ENCODE measurements around the gene MYO7B.

MYO7B gene

DNA sequence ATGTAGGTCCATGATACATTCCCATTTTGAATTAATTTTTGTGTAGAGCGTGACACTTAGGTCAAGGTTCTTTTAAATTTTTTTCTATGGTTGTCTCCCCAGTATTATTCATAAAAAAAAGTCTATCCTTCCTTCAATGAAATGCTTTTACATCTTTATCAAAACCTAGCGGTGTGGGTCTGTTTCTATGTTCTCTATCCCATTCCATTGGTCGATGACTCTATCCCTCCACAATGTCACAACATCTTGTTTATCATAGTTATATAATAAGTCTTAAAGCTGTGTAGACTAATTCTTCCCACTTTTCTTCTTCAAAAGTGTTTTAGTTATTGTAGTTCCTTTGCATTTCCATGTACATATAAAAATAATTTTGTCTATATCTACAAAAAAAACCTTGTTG lies 63.2 kb downstream of the MYO7B start:
- no peak overlapping the region for H3K4me3 ChIP-seq (ENCODE audit: control insufficient read depth in 1 of 7, extremely low read depth in 1 of 7, insufficient read depth in 4 of 7, low read depth in 2 of 7, low read length in 6 of 7)
- ChIA-PET POLR2A (no interaction called here), CTCF (interaction anchor here (1.1 to 1.7 kb wide), 2 partner anchors 8 to 51 kb away, joined by 5 to 6 read pairs; no protein-coding TSS in a partner anchor)
- no peaks in the 10 kb centered on the region for H3K27me3 ChIP-seq (replicated peaks in 2 of 5; ENCODE audit: control insufficient read depth in 4 of 5, insufficient read depth in 5 of 5, low read length in 4 of 5)
- H3K27ac ChIP-seq (ENCODE audit: insufficient read depth in 1 of 2, low read depth in 1 of 2, low read length in 2 of 2, poor library complexity in 1 of 2, severe bottlenecking in 2 of 2): no peak overlapping the region
- peaks cover 0 to 5% (median 3%) of the 10 kb centered on the region in 5 experiments for H3K9me3 ChIP-seq (ENCODE audit: control extremely low read depth in 1 of 5, control insufficient read depth in 4 of 5, insufficient read depth in 2 of 5, low read depth in 1 of 5, low read length in 4 of 5)
- DNase-seq: no peak
- H3K4me1 ChIP-seq (ENCODE audit: control extremely low read depth in 1 of 4, control insufficient read depth in 4 of 4, insufficient read depth in 4 of 4, low read length in 3 of 4): no peaks in the 10 kb centered on the region
- no CpG with 5 or more reads among the region's 3 CpGs for WGBS (ENCODE audit: insufficient coverage)
- no peaks in the 10 kb centered on the region for H3K36me3 ChIP-seq (ENCODE audit: control insufficient read depth in 4 of 4, insufficient read depth in 4 of 4, low read length in 3 of 4)

DNA sequence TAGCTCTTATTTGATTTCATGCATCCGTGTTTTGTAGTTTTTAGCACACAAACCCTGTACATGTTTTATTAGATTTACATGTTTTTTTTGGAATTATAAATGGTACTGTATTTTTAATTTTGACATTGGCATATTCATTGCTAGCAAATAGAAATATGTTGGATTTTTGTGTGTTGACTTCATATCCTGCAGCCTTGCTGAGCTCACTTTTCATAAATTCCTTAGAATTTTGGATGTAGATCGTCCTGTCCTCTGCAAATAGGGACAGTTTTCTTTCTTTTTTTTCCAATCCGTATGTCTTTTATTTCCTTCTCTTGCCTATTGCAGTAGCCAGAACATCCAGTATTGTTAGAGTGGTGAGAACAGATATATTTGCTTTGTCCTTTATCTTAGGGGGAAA lies 63.7 kb downstream of the MYO7B start:
- WGBS (ENCODE audit: insufficient coverage): 100% methylated on average over 1 of the region's 3 CpGs
- Histone ChIP-seq H3K27ac (ENCODE audit: insufficient read depth in 1 of 2, low read depth in 1 of 2, low read length in 2 of 2, poor library complexity in 1 of 2, severe bottlenecking in 2 of 2) (no peak overlapping the region), H3K36me3 (ENCODE audit: control insufficient read depth in 4 of 4, insufficient read depth in 4 of 4, low read length in 3 of 4) (no peaks in the 10 kb centered on the region)

DNA sequence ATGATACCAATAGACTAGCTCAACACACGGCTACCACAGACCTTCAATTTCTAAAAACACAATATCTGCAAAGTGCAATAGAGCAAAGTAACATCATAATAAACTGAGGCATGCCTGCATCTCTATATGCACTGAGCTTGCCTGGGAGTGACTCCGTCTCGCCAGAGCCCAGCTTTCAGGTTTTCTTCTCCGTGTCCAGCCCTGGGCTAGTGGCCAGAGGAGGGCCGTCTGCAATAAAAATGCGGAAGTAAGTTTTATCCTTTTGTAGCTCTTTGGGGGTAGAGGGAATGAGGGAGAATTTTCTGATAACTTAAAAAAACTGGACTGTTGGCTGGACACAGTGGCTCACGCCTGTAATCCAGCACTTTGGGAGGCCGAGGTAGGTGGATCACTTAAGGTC lies 69.5 kb downstream of the MYO7B start:
- H3K4me3 ChIP-seq (ENCODE audit: control insufficient read depth in 1 of 7, extremely low read depth in 1 of 7, insufficient read depth in 4 of 7, low read depth in 2 of 7, low read length in 6 of 7): no peak overlapping the region
- WGBS (ENCODE audit: insufficient coverage): 94% methylated on average over 6 of the region's 8 CpGs
- ChIA-PET CTCF (interaction anchor here (0.9 kb wide), 1 partner anchor 10 kb away, joined by 3 read pairs; no protein-coding TSS in a partner anchor), POLR2A (no interaction called here)
- H3K4me1 ChIP-seq (ENCODE audit: control extremely low read depth in 1 of 4, control insufficient read depth in 4 of 4, insufficient read depth in 4 of 4, low read length in 3 of 4): peaks cover 0 to 7% (median 4%) of the 10 kb centered on the region in 4 experiments
- H3K36me3 ChIP-seq (ENCODE audit: control insufficient read depth in 4 of 4, insufficient read depth in 4 of 4, low read length in 3 of 4): no peaks in the 10 kb centered on the region
- no peak for DNase-seq
- H3K27me3 ChIP-seq (replicated peaks in 2 of 5; ENCODE audit: control insufficient read depth in 4 of 5, insufficient read depth in 5 of 5, low read length in 4 of 5): no peaks in the 10 kb centered on the region
- peaks cover 0 to 5% (median 3%) of the 10 kb centered on the region in 5 experiments for H3K9me3 ChIP-seq (ENCODE audit: control extremely low read depth in 1 of 5, control insufficient read depth in 4 of 5, insufficient read depth in 2 of 5, low read depth in 1 of 5, low read length in 4 of 5)
- H3K27ac ChIP-seq (ENCODE audit: insufficient read depth in 1 of 2, low read depth in 1 of 2, low read length in 2 of 2, poor library complexity in 1 of 2, severe bottlenecking in 2 of 2): no peak overlapping the region

More for the DNA sequence above, 63.7 kb downstream of the MYO7B start:
- POLR2A ChIA-PET: no interaction called here
- H3K4me3 ChIP-seq (ENCODE audit: control insufficient read depth in 1 of 7, extremely low read depth in 1 of 7, insufficient read depth in 4 of 7, low read depth in 2 of 7, low read length in 6 of 7): no peak overlapping the region
- peaks cover 0 to 5% (median 3%) of the 10 kb centered on the region in 5 experiments for H3K9me3 ChIP-seq (ENCODE audit: control extremely low read depth in 1 of 5, control insufficient read depth in 4 of 5, insufficient read depth in 2 of 5, low read depth in 1 of 5, low read length in 4 of 5)
- H3K4me1 ChIP-seq (ENCODE audit: control extremely low read depth in 1 of 4, control insufficient read depth in 4 of 4, insufficient read depth in 4 of 4, low read length in 3 of 4): no peaks in the 10 kb centered on the region
- CTCF ChIA-PET: interaction anchor here (1.1 to 1.7 kb wide), 2 partner anchors 8 to 51 kb away, joined by 5 to 6 read pairs; no protein-coding TSS in a partner anchor
- H3K27me3 ChIP-seq (replicated peaks in 2 of 5; ENCODE audit: control insufficient read depth in 4 of 5, insufficient read depth in 5 of 5, low read length in 4 of 5): no peaks in the 10 kb centered on the region
- no peak for DNase-seq

DNA sequence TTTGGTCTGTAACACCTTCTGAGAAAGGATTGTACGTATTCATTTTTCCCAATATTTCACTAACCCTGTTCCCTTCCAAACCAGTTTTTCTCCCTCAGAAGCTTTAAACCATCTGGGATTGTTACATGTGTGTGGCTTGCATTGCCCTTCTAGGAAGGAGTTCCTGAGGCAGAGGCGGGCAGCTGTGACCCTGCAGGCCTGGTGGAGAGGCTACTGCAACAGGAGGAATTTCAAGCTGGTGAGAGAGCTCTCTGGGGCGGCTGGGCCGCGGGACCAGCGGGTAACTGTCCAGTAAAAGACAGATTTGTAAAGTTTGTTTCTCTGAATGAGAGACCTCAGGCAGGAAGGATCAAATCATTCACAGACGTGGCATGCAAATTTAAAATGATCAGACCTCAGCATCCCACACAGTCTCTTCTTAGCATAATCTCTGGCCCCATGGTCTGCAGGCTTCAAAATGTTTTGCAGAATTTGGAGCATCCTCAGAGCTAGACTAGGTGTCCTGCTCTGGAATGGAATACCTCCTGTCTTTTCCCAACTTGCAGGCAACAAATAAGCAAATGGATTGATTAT lies 70.3 kb downstream of the MYO7B start:
- Histone ChIP-seq H3K27ac (ENCODE audit: insufficient read depth in 1 of 2, low read depth in 1 of 2, low read length in 2 of 2, poor library complexity in 1 of 2, severe bottlenecking in 2 of 2) (no peak overlapping the region), H3K27me3 (replicated peaks in 2 of 5; ENCODE audit: control insufficient read depth in 4 of 5, insufficient read depth in 5 of 5, low read length in 4 of 5) (no peaks in the 10 kb centered on the region), H3K4me1 (ENCODE audit: control extremely low read depth in 1 of 4, control insufficient read depth in 4 of 4, insufficient read depth in 4 of 4, low read length in 3 of 4) (peaks cover 0 to 7% (median 4%) of the 10 kb centered on the region in 4 experiments), H3K9me3 (ENCODE audit: control extremely low read depth in 1 of 5, control insufficient read depth in 4 of 5, insufficient read depth in 2 of 5, low read depth in 1 of 5, low read length in 4 of 5) (peaks cover 0 to 6% (median 4%) of the 10 kb centered on the region in 5 experiments), H3K4me3 (ENCODE audit: control insufficient read depth in 1 of 7, extremely low read depth in 1 of 7, insufficient read depth in 4 of 7, low read depth in 2 of 7, low read length in 6 of 7) (no peak overlapping the region), H3K36me3 (ENCODE audit: control insufficient read depth in 4 of 4, insufficient read depth in 4 of 4, low read length in 3 of 4) (no peaks in the 10 kb centered on the region)
- POLR2A ChIA-PET: no interaction called here
- CTCF ChIA-PET: interaction anchor here (0.9 kb wide), 1 partner anchor 10 kb away, joined by 3 read pairs; no protein-coding TSS in a partner anchor
- DNase-seq: no peak
- 89% methylated on average over 5 of the region's 7 CpGs for WGBS (ENCODE audit: insufficient coverage)

DNA sequence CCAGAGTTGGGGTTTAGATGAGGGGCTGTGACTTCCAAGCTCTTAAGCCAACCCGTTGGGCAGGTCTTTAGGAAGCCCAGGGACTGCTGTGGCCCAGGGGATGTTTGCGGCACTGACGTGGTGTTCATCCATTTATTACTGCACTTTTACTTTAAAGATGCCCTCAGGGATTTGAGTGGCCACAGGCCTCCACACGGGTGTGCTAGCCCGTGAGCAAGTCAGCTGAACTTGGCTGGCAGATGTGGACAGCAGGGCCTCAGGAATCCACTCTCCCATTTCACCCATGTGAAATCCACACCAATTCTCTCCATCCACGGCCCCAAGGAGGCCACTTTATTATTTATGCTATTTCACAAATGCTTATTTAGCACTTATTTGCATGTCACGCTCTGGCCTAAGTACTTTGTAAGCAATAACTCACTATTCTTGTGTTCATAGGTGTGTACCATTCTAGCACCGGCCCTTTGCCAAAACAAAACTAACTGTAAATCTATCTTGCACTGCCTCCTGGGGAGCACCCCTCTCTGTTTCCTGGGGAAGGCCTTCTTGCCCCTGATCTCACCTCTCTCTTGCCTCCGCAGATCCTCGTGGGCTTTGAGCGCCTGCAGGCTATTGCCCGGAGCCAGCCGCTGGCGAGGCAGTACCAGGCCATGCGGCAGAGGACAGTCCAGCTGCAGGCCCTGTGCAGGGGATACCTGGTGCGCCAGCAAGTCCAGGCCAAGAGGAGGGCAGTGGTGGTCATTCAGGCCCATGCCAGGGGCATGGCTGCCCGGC lies 71.3 kb downstream of the MYO7B start:
- Histone ChIP-seq H3K9me3 (ENCODE audit: control extremely low read depth in 1 of 5, control insufficient read depth in 4 of 5, insufficient read depth in 2 of 5, low read depth in 1 of 5, low read length in 4 of 5) (peaks cover 1 to 13% (median 8%) of the 10 kb centered on the region in 5 experiments), H3K4me1 (ENCODE audit: control extremely low read depth in 1 of 4, control insufficient read depth in 4 of 4, insufficient read depth in 4 of 4, low read length in 3 of 4) (peaks cover 0 to 7% (median 4%) of the 10 kb centered on the region in 4 experiments), H3K4me3 (ENCODE audit: control insufficient read depth in 1 of 7, extremely low read depth in 1 of 7, insufficient read depth in 4 of 7, low read depth in 2 of 7, low read length in 6 of 7) (no peak overlapping the region), H3K27ac (ENCODE audit: insufficient read depth in 1 of 2, low read depth in 1 of 2, low read length in 2 of 2, poor library complexity in 1 of 2, severe bottlenecking in 2 of 2) (no peak overlapping the region), H3K27me3 (replicated peaks in 2 of 5; ENCODE audit: control insufficient read depth in 4 of 5, insufficient read depth in 5 of 5, low read length in 4 of 5) (no peaks in the 10 kb centered on the region), H3K36me3 (ENCODE audit: control insufficient read depth in 4 of 4, insufficient read depth in 4 of 4, low read length in 3 of 4) (no peaks in the 10 kb centered on the region)
- WGBS (ENCODE audit: insufficient coverage): 95% methylated on average over 11 of the region's 17 CpGs
- ChIA-PET CTCF (interaction anchor here (1.0 to 1.5 kb wide), 2 partner anchors 16 to 24 kb away, joined by 3 to 4 read pairs; no protein-coding TSS in a partner anchor), POLR2A (no interaction called here)
- no peak for DNase-seq

DNA sequence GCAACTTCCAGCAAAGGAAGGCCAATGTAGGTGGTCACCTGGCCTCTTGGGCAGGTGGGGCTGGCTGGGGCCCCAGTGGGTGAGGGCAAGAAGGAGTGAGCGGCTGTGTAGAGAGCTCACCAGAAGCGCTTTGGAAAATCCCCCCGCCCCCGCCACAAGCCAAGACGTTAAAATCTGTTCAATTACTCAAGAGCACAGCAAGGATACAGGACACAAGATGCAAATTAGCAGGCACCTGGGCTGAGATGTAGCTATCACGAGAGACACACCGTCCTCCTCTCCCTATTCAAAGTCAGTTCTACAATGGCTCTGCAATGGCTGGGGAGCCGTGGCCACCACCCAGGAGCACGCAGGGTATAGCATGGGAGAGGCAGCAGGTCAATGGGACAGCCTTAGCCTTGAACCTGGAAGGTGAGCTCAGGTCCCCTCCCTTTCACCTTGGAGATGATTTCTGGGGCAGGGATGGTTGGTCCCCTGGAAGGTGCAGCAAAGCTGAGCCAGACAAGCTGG lies 72.0 kb downstream of the MYO7B start:
- no peak overlapping the region for H3K4me3 ChIP-seq (ENCODE audit: control insufficient read depth in 1 of 7, extremely low read depth in 1 of 7, insufficient read depth in 4 of 7, low read depth in 2 of 7, low read length in 6 of 7)
- 98% methylated on average over 9 of the region's 9 CpGs for WGBS (ENCODE audit: insufficient coverage)
- H3K9me3 ChIP-seq (ENCODE audit: control extremely low read depth in 1 of 5, control insufficient read depth in 4 of 5, insufficient read depth in 2 of 5, low read depth in 1 of 5, low read length in 4 of 5): peaks cover 1 to 16% (median 10%) of the 10 kb centered on the region in 5 experiments
- H3K4me1 ChIP-seq (ENCODE audit: control extremely low read depth in 1 of 4, control insufficient read depth in 4 of 4, insufficient read depth in 4 of 4, low read length in 3 of 4): peaks cover 0 to 7% (median 4%) of the 10 kb centered on the region in 4 experiments
- no peak overlapping the region for H3K27ac ChIP-seq (ENCODE audit: insufficient read depth in 1 of 2, low read depth in 1 of 2, low read length in 2 of 2, poor library complexity in 1 of 2, severe bottlenecking in 2 of 2)
- H3K27me3 ChIP-seq (replicated peaks in 2 of 5; ENCODE audit: control insufficient read depth in 4 of 5, insufficient read depth in 5 of 5, low read length in 4 of 5): no peaks in the 10 kb centered on the region
- H3K36me3 ChIP-seq (ENCODE audit: control insufficient read depth in 4 of 4, insufficient read depth in 4 of 4, low read length in 3 of 4): no peaks in the 10 kb centered on the region
- ChIA-PET POLR2A (no interaction called here), CTCF (interaction anchor here (0.9 to 1.5 kb wide), 3 partner anchors 16 to 152 kb away, joined by 3 read pairs; no protein-coding TSS in a partner anchor)
- DNase-seq: no peak

Measured in common myeloid progenitor, CD34-positive (primary cell).